Transverse colon (tissue), 4 donors: ENCODE measurements around the gene ALG14. TPM values are rescaled to one million over a fixed set of nuclear protein-coding genes. Genes with fewer than 3 reads are reported as not detected.

ENCODE experiments used
- DNase-seq: peaks from one replicate; pipeline ENCODE4 v3.0.0-alpha.2; 2019
- H3K27ac ChIP-seq, 4 donors: fragments of 200-600 bp; sonication (generic); 2 replicates each; pipeline ENCODE4 v1.5.1; 2016 to 2018; ENCODE audit warnings: inconsistent platforms in 4 of 4
- H3K27me3 ChIP-seq: fragments of 200-600 bp; sonication (generic); 2 replicates; pipeline ENCODE4 v1.5.1; 2017; ENCODE audit warnings: inconsistent platforms
- H3K36me3 ChIP-seq, 4 donors: fragments of 200-600 bp; sonication (generic); 2 replicates each; pipeline ENCODE4 v1.5.1; 2017 to 2019; ENCODE audit warnings: inconsistent platforms in 4 of 4
- H3K4me1 ChIP-seq, 4 donors: fragments of 200-600 bp; sonication (generic); 2 replicates each; pipeline ENCODE4 v1.5.1; 2017 to 2020; ENCODE audit warnings: inconsistent platforms in 4 of 4
- H3K4me3 ChIP-seq, 4 donors: fragments of 200-600 bp; sonication (generic); 1 replicate in 1 of 4; 2 replicates in 3 of 4; pipeline versions ENCODE4 v1.5.1 to v1.6.1; 2017 to 2019; ENCODE audit warnings: inconsistent platforms in 4 of 4
- H3K9me3 ChIP-seq, 2 donors: fragments of 200-600 bp; sonication (generic); 2 replicates each; pipeline ENCODE4 v1.5.1; 2017 to 2019; ENCODE audit warnings: inconsistent platforms in 2 of 2
- CTCF ChIP-seq, 5 experiments: fragments of 200-600 bp in 3 of 5; fragments of 450-650 bp in 2 of 5; sonication (generic) in 3 of 5; IDR thresholded peaks; 1 replicate in 2 of 5; 2 replicates in 3 of 5; pipeline ENCODE4 v1.5.1; 2016 to 2017; ENCODE audit warnings: antibody characterized with exemption in 5 of 5, inconsistent platforms in 3 of 5, mild to moderate bottlenecking in 2 of 5, moderate library complexity in 1 of 5
- EP300 ChIP-seq: sonication (generic); formaldehyde crosslinking; IDR thresholded peaks from one replicate; pipeline ENCODE4 v1.6.1; 2017; ENCODE audit warnings: antibody characterized with exemption, low read depth
- POLR2A ChIP-seq: fragments of 450-650 bp; IDR thresholded peaks from one replicate; pipeline ENCODE4 v1.6.1; 2016; ENCODE audit warnings: antibody characterized with exemption, mild to moderate bottlenecking, moderate library complexity
- POLR2AphosphoS5 ChIP-seq, 3 donors: sonication (generic); formaldehyde crosslinking; IDR thresholded peaks; one replicate each; pipeline ENCODE4 v1.6.1; 2016; ENCODE audit warnings: antibody characterized with exemption in 3 of 3
- WGBS, 2 donors: methylation state at CpG; one replicate each; pipeline ENCODE4 v1.1.5; 2018; ENCODE audit warnings: low coverage in 1 of 2; 5-methylcytosine and 5-hydroxymethylcytosine counted together
- in situ Hi-C, 4 donors: fragments of 200-750 bp; cut with MboI; loops; one replicate each; pipeline versions ENCODE4 v1.15.0 to v1.15.1; 2017; ENCODE audit warnings: low sequenced_read_pairs in 3 of 4, low pct_ligation_motif_present in 1 of 4, low pct_unique_long_range_greater_than_20kb in 1 of 4
- intact Hi-C: fragments of 100-400 bp; cut with DNase I; formaldehyde crosslinking; loops from one replicate; pipeline ENCODE4 v1.15.1; 2023; ENCODE audit warnings: low total_unique reads
- total RNA-seq, 4 donors: library from RNA; depleted of rRNA; stranded (reverse); fragments of >200 nt; gene quantifications; one replicate each; pipeline ENCODE4 v1.1.0, GENCODE V29; 2016

ALG14 gene
- total RNA-seq, 4 donors from 2014 or later, result 0.40 to 2.3 (median 2.2) TPM

GRCh38 chr1:94951046-94951445, 121.7 kb downstream of the ALG14 start:
- H3K27ac ChIP-seq, result no peak overlapping the region
- in situ Hi-C loops, result no loop called here
- TF ChIP-seq CTCF (IDR thresholded peaks at IDR 0.05) (no peak), POLR2A (no peak), EP300 (no peak), POLR2AphosphoS5 (IDR thresholded peaks at IDR 0.05) (no peak)
- no peaks in the 10 kb centered on the region for H3K9me3 ChIP-seq
- no peaks in the 10 kb centered on the region for H3K36me3 ChIP-seq
- 70 to 88% methylated on average over 2 of the region's 2 CpGs for whole genome bisulfite sequencing, 2 donors
- DNase-seq, result no peak
- intact Hi-C loops, result no loop called here
- no peaks in the 10 kb centered on the region for H3K27me3 ChIP-seq
- H3K4me1 ChIP-seq, result peaks cover 17 to 46% (median 26%) of the 10 kb centered on the region in 4 donors
- H3K4me3 ChIP-seq, result no peak overlapping the region

- peak; percentile 19 for DNase-seq
- no peak for TF ChIP-seq POLR2A
- TF ChIP-seq EP300, result no peak
- no peak for TF ChIP-seq CTCF (IDR thresholded peaks at IDR 0.05)
- TF ChIP-seq POLR2AphosphoS5 (IDR thresholded peaks at IDR 0.05), result no peak
- intact Hi-C loops (no loop called here), in situ Hi-C loops (loop anchor here in 1 of 4 donors (25.0 kb wide), 1 partner anchor 87 kb away; no protein-coding TSS in a partner anchor)
- Histone ChIP-seq H3K36me3 (no peaks in the 10 kb centered on the region), H3K4me3 (no peak overlapping the region), H3K27ac (peak overlapping the region in 1 of 4 donors; percentile 54), H3K9me3 (no peaks in the 10 kb centered on the region), H3K27me3 (no peaks in the 10 kb centered on the region), H3K4me1 (peaks cover 12 to 36% (median 18%) of the 10 kb centered on the region in 4 donors)
- 41 to 52% methylated on average over 4 of the region's 4 CpGs for WGBS, 2 donors
Observed at GRCh38 chr1:94949681-94950661, 122.8 kb downstream of the ALG14 start.

GRCh38 chr1:94947437-94947836, 125.3 kb downstream of the ALG14 start:
- intact Hi-C loops, result no loop called here
- Histone ChIP-seq H3K27me3 (no peaks in the 10 kb centered on the region), H3K27ac (peak overlapping the region; percentile 38 to 57 (median 50)), H3K4me3 (no peak overlapping the region), H3K9me3 (no peaks in the 10 kb centered on the region), H3K4me1 (peaks cover 13 to 24% (median 15%) of the 10 kb centered on the region in 4 donors), H3K36me3 (no peaks in the 10 kb centered on the region)
- TF ChIP-seq POLR2A (no peak), EP300 (no peak), CTCF (IDR thresholded peaks at IDR 0.05) (no peak), POLR2AphosphoS5 (IDR thresholded peaks at IDR 0.05) (no peak)
- 58% methylated on average over 1 of the region's 1 CpG; no CpG with 5 or more reads in 1 of the 2 donors for WGBS, 2 donors
- DNase-seq, result no peak
- in situ Hi-C loops, result loop anchor here in 1 of 4 donors (25.0 kb wide), 1 partner anchor 90 kb away; no protein-coding TSS in a partner anchor

GRCh38 chr1:94946886-94947285, 125.9 kb downstream of the ALG14 start:
- Histone ChIP-seq H3K27me3 (no peaks in the 10 kb centered on the region), H3K4me3 (no peak overlapping the region), H3K9me3 (no peaks in the 10 kb centered on the region), H3K4me1 (peaks cover 13 to 29% (median 18%) of the 10 kb centered on the region in 4 donors), H3K27ac (peak overlapping the region; percentile 27 to 57 (median 42)), H3K36me3 (no peaks in the 10 kb centered on the region)
- intact Hi-C loops (no loop called here), in situ Hi-C loops (loop anchor here in 1 of 4 donors (25.0 kb wide), 1 partner anchor 90 kb away; no protein-coding TSS in a partner anchor)
- TF ChIP-seq EP300 (no peak), POLR2A (no peak), CTCF (IDR thresholded peaks at IDR 0.05) (no peak), POLR2AphosphoS5 (IDR thresholded peaks at IDR 0.05) (no peak)
- WGBS, 2 donors, result 24 to 47% methylated on average over 3 of the region's 3 CpGs
- no peak for DNase-seq
